Stimulated activated CD4-positive, alpha-beta T cell treated with anti-CD3 and anti-CD28 coated beads, Interleukin-12 subunit alpha, Interleukin-12 subunit beta, amount 100 ng/mL, for 4 hours (primary cell): ENCODE measurements around the gene SERPING1.

Source experiments
- DNase-seq: peaks from one replicate; pipeline ENCODE4 v3.0.0-alpha.2; 2020

SERPING1 gene

DNA sequence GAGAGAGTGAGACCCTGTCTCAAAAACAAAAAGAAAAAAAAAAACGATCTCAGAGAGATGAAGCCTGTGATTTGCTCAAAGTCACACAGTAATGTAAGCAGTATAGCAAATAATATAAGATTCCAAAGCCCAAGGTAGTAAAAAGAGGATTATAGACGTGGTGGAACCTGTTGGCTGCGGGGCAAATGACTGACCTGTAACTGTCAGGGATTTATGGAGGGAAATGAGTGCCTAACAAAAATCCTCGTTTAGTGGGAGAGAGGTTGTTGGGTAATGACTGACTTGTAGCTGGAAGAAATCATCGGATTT lies 59.4 kb downstream of the SERPING1 start:
- no peak for DNase-seq

DNA sequence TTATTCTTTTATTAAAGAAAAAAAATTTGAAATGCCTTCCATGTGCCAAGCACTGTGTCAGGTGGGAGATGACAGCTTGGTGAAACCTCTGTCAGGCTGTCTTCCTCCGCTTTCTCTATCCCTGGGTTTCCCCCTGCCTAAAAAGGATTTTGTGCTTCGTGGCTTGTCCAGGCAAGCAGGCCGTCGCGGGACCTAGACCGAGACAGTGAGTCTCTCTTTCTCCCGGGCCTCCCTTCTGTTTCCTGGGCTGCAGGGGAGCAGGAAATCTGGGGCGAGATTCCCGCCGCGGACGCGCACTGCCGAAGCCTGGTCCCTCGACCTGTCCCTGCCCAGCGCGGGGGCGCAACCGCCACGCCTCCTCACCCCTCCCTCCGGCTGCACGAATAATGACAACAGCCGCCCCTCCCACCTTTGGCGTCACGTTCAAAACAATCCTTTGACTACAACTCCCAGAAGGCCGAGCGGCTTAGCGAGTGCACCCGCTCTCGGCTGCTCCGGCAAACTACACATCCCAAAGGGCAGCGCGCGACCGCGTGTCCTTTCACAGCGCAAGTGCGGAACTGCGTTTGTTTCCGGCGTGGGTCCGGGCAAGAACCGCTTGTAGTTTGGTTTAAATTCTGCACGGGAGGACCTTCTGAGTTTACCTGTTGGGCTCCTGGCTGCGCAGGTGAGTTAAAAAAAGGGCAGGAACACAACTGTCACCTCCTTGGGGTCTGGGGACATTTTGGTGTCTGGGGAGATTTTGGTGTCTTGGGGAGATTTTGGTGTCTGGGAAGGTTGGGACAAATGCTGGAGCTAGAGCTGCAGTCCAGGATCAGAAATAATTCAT lies 59.9 kb downstream of the SERPING1 start, which contains the start of gene CLP1:
TSS of gene CLP1 (plus strand) at position 569 of the 829 bp plus-strand sequence. CDS start 1,715 bp downstream, outside the sequence.
- DNase-seq, result peak; percentile 97

DNA sequence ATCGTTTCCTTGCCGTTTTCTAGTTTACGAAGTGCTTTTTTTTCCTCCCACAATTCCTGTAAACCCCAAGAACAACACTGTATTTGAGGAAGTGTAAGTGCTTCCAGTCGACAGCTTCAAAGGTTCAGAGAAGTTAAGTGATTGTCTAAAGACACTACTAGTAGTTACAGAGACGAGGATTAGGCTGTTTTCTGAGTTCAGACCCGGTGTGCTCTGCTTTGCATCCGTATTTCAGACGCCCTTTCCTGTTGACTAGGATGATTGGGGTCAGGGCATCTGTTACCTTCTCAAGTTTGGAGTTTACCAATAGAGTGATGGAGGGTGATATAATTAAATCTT lies 60.5 kb downstream of the SERPING1 start:
- DNase-seq, result no peak

DNA sequence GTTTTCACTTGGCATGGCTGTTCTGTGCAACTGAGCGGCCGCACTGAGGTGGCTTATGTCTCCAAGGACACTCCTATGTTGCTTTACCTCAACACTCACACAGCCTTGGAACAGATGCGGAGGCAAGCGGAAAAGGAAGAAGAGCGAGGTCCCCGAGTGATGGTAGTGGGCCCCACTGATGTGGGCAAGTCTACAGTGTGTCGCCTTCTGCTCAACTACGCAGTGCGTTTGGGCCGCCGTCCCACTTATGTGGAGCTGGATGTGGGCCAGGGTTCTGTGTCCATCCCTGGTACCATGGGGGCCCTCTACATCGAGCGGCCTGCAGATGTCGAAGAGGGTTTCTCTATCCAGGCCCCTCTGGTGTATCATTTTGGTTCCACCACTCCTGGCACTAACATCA lies 62.2 kb downstream of the SERPING1 start:
- DNase-seq, result no peak

DNA sequence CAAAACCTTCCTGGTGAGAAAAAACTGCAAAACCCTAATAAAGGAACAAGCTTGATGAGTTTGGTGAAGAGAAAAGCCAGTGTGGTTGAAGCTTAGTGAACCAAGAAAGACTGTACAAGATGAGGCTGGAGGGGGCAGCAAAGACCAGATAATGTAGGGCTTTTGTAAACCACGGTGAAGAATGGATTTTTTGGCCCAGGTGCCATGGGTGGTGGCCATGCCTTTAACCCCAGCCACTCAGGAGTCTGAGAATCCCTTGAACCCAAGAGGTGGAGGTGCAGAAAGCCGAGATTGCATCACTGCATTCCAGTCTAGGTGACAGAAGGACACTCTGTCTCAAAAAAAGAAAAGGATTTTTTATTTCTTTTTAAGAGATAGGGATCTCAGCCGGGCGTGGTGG lies 65.4 kb downstream of the SERPING1 start:
- DNase-seq, result no peak

DNA sequence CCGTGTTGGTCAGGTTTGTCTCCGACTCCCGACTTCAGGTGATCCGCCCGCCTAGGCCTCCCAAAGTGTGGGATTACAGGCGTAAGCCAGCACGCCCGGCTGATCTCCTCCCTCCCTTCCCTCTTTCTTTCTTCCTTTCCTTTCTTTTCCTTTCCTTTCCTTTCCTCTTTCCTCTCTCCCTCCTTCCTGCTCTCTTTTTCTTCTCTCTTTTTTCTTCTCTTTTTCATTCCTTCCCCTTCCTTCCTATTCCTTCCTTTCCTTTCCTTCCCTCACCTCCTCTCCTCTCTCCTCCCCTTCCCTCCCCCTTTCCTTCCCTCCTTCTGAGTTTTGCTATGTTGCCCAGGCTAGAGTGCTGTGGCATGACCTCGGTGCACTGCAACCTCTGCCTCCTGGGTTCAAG lies 66.5 kb downstream of the SERPING1 start:
- DNase-seq, result no peak
